HG03097 (cell line): ENCODE measurements around the gene MRPS7.

ENCODE experiments used
- ATAC-seq: cut with Tn5 transposase; IDR thresholded peaks from one replicate; pipeline ENCODE4 v1.9.1; 2021; ENCODE audit not compliant: unreplicated experiment, low FRiP score

MRPS7 gene

DNA sequence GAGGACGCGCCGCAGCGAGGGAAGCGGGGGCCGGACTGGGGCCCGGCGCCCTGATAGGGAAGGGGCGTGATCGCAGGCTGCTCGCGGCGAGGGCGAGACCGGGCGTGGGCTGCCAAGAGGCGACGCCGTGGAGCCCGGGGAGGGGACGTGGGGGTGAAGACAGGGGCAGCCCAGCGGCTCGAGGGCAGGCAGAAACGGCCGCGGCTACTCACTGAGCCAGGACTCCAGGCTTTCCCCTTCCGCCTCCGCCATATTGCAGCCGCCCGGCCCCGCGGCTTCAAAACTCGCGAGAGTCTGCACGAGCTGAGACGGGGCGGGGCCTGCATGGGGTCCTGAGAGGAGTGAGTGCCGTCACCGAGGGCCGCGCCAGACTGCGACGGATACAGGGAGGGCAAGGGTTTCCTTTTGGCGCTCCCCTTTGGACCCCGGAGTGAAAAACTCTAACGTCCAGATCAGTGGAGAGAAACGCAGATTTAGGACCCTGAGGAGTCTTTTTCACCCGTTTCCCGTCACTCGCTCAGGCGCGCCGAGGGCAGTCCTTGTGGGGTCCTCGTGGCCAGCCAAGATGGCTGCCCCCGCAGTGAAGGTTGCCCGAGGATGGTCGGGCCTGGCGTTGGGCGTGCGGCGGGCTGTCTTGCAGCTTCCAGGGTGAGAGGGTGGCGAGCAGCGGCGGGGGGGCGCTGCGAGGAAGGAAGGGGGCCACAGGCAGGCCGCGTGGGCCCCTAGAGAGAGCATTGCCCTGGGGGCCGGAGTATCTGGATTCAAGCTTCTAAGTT, at the start of gene MRPS7, which contains the start of gene GGA3:
Gene MRPS7 (plus strand): TSS at position 544 of the 776 bp plus-strand sequence. CDS start 22 bp downstream, at position 566.
Gene GGA3 (minus strand): TSS at position 271 of the 776 bp plus-strand sequence. CDS start 19 bp downstream, at position 252.
- peak; percentile 75 for ATAC-seq

DNA sequence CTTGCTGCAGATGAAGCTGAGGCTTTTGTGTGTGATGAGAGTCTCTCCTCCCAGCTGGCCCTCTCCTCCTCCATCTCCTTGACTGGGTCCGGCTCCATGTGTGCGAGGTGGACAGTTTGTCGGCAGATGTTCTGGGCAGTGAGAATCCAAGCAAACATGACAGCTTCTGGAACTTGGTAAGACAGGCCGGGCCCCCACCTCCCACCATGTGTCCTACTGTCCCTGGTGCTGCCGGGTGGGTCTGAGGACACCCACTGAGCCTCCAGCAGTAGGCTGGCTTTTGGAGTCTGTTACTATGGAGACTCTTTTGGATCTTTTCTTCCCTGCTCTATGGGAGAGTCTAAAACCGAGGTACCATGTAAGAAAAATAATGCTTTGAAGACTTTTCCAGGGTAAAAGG, 43.5 kb upstream of the MRPS7 start:
- ATAC-seq = no peak

DNA sequence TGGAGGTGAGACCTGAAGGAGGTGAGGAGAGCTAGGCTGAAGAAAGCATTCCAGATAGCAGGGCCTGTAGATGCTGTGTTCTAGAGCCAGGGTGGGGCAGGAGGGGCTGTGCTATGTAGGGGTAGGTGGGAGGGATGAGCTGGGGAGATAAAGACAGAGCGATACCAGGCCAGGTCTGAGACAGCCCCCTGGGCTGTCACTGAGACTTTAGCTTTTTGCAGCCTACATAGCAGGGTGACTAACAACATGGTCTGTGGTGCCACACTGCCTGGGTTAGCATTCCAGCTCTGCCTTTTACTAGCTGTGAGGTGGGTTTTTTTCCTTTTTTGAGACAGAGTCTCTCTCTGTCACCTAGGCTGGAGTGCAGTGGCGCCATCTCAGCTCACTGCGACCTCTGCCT, 41.9 kb upstream of the MRPS7 start:
- ATAC-seq = no peak

DNA sequence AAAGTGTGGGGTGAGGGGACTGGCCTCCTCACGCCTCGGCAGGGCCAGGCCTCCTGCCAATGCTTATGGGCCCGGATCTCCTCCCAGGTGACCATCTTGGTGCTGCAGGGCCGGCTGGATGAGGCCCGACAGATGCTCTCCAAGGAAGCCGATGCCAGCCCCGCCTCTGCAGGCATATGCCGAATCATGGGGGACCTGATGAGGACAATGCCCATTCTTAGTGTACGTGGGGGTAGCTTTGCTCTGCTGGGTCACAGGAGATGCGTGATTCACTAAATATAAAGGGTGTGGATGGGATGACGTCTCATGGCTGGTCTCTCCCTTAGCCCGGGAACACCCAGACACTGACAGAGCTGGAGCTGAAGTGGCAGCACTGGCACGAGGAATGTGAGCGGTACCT, 36.7 kb upstream of the MRPS7 start:
- ATAC-seq = no peak

DNA sequence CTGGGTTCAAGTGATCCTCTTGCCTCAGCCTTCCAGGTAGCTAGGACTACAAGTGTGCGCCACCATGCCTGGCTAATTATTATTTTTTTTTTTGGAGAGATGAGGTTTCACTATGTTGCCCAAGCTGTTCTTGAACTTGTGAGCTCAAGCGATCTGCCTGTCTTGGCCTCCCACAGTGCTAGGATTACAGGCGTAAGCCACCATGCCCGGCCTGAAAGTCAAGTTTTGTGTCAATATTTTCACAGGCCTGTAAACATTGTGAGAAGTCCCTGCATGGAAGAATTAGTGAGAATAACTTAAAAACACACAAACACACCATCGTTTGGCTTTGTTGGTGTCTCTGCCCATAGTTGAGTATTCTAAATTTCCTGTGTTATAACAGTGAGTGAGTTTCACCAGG, 34.0 kb upstream of the MRPS7 start:
- no peak for ATAC-seq

DNA sequence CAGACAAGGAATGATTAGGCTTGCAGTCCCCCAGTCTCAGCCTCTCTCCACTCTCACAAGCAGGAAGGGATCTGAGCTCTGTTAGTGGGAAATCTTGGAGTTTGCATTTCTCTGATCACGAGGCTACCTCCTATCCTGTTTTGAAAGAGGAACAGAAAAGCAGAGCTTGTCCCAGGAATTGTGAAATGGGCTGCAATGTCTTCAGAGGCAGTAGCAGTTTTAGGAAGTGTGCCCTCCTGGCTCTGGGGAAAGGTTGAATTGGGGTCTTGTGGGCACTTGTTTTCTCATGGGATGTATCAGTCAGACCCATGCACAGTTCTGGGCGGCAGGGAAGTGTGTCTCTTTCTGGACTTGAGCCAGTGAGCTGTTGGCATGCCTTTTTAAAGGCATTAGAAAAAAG, 33.4 kb upstream of the MRPS7 start:
- ATAC-seq = no peak

DNA sequence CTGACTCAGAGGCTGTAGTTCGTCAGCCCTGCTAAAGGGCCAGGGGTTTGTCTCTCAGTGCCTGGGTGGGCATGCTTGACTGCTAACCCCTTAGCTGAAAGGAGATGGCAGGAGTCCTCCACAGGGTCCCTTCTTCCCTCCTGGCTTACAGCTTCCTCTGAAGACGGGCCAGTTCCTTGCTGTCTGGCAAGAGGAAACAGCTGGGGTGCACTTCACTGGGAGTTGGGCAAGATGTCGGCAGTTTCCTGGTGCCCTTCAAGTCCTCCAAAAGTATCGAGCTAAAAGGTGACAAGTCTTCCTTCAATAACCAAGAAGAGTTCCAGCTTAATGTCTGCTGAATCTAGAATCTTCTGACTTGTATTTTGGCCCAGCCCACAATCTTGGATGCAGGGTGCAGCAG, 32.8 kb upstream of the MRPS7 start:
- no peak for ATAC-seq

DNA sequence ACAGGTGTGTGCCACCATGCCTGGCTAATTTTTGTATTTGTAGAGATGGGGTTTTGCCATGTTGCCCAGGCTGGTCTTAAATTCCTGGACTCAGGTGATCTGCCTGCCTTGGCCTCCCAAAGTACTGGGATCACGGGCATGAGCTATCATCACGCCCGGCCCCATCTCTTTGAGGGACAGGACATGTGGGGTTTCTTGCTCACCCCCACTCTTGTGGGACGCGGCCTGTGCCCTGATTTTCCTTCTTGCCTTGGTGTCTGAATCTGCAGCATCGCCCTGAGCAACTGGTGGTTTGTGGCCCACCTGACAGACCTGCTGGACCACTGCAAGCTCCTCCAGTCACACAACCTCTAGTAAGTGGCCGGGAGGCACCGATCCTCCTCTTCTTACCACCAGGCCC, 30.6 kb upstream of the MRPS7 start:
- ATAC-seq = no peak

DNA sequence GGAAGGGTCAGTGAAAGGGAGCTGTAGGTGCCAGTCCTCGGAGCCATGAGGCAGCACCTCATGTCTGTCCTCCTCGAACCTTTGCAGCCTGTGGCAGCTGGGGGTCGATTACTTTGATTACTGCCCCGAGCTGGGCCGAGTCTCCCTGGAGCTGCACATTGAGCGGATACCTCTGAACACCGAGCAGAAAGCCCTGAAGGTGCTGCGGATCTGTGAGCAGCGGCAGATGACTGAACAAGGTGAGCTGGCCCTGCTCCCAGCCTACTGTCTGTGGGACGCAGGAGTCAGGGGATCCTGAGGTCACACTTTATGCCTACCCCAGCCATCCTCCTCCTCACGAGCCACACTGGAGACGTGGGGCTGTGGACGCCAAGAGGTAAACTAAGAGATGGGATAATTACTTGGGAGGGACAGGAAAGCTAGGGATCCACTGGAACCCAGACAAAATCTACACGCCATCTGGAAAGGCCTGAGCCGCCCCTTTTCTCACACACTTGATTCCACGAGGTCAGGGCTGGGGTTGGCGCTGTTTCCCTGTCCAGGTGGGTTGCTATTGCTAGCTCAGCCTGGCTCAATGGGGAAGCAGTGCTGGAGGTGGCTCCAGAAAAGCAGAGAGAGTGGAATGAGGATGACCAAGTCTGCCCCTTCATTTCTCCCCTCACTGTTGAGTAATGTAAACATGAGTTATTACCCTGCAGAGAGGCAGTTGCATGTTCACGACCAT, 29.8 kb upstream of the MRPS7 start:
- no peak for ATAC-seq

DNA sequence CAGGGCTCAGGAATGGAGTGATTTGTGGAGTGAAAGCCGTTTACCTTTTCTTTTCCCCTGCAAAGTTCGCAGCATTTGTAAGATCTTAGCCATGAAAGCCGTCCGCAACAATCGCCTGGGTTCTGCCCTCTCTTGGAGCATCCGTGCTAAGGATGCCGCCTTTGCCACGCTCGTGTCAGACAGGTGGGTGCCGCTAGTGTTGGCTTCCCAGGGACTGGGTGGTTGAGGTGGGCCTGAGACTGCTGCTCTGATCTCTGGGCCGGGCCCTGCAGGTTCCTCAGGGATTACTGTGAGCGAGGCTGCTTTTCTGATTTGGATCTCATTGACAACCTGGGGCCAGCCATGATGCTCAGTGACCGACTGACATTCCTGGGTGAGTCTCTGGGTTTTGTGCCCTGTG, 28.9 kb upstream of the MRPS7 start:
- ATAC-seq = no peak

DNA sequence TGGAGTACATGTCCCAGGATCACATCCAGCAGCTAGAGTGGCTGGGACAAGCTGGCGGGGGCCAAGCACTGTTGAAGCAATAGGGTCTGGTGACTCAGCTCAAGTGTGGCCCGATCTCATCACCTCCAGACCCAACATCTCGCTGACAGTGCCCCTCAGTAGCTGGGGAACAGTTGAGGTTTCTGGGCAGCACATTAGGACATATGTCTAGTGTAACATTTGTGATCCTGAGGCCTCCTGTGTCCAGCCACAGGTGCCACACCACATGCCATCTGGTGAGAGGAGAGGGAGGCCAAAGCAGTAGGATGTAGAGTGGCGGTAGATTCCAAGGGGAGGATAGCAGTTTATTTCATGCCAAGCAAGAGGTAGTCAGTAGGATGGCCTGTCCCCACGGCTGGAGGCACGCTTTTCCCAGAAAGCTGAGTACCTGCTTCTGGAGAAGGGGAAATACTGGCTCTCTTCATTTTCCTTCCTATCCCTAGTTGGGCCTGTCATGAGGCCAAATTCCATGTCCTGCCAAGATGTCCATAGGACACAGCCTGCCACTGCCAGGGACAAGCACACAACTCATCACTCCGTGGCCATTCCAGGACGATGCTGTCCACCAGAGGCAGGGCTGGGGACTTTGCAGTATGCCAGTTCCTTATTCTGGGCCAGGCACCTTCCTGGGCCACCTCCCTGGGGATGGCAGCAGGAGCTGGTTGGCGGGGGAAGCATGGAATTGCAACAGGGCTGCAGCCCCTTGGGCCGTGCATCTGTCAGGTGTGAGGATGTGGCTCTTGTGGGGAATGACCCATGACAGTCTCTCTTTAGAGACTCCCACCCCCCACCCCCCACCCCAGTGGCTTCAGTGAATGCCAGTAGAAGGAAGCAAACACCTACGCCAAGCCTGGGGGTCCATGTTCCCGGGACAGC, 24.3 kb upstream of the MRPS7 start:
- ATAC-seq = no peak

DNA sequence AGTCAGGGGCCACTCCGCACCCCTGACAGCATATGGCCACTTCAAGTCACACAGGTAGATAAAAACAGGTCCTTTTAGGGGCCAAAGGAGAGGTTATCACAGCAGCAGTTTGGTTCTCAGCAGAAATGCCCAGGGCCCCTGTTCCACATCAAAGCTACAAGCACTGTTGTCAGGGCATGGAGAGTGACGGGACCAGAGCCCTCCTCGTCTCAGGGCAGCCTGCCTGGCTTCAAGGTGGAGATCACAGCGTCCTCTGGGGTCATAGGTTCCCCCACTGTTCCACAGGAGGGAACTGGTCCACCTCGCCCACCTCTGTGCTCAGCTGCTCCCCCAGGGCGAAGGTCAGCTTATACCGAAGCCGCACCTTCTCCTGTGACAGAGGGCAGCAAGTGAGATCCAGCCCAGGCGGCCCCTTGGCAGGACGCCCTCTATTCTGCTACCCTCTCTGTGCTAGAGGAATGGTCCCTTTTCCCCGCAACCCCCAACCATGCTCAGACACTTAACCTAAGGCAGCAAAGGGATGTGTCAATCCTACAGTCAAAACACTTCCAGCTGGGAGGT, 23.6 kb upstream of the MRPS7 start:
- ATAC-seq = no peak

DNA sequence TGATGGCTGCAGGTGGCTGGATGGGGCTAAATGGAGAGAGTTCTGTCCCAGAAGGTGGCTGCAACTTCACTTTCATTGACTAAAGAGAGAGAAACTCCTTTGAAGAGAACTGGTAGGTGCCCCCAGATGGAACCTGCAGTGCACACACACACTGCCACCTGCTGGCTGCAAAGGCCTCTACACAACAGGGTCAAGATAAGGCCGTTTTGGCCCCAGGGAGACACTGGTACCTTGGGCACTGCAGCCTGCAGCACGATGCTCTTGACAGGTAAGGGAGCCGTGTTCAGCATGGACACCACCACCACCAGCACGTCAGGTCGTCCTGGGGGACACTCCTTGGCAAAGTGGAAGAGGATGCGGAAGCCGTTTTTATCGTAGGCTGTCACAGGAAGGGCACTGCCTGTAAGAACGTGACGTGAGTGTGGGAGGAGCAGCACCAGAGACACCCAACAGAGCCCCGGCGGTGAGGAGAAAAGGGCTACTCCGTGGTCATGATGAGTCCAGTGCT, 22.9 kb upstream of the MRPS7 start:
- ATAC-seq = peak; percentile 48

DNA sequence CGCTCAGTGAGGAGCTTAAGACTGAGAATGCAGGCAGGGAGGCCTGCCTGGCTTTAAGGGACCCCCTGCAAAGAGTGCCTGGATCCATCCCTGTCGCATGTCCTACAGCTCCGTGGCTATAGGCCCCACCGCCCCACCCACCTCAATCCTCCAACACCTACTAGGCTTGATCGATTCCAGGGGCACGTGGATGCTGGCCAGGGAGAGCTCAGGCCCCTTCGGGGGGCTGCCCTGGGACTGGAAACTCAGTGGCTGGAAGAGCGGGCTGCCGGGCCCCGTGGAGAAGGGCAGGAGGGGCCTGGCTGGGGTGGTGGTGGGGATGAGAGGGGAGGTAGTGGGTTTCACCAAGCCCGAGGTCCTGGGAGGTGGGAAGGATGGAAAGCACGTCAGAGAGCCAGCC, 22.5 kb upstream of the MRPS7 start:
- no peak for ATAC-seq

DNA sequence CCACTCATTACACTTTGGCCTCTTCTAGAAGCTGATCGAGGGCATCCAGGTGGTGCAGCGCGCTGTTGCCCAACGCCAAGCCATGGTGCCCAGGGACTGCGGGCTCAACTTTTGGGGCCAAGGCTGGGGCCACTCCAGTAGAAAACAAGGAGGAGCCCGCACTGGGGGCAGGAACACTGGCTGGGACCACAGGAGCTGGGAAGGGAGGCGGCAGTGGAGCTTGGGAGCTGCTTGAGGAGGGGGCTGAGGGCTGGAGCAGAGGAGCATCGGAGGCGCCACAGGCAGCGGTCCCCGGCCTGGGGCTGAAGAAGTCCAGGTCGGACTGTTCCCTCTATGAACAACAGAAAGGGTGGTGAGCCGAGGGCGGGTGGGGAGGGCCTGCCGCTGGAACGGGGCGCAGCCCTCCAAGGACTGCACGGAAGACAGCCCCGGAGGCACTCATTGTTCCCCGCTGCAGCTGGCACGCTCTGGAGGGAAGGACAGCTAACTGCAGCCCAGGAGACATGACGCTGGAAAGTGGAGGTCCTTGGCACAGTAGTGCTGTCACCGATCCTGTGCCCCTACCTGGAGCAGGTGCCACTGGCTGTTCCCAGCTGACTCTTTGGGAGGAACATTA, 21.8 kb upstream of the MRPS7 start:
- no peak for ATAC-seq

DNA sequence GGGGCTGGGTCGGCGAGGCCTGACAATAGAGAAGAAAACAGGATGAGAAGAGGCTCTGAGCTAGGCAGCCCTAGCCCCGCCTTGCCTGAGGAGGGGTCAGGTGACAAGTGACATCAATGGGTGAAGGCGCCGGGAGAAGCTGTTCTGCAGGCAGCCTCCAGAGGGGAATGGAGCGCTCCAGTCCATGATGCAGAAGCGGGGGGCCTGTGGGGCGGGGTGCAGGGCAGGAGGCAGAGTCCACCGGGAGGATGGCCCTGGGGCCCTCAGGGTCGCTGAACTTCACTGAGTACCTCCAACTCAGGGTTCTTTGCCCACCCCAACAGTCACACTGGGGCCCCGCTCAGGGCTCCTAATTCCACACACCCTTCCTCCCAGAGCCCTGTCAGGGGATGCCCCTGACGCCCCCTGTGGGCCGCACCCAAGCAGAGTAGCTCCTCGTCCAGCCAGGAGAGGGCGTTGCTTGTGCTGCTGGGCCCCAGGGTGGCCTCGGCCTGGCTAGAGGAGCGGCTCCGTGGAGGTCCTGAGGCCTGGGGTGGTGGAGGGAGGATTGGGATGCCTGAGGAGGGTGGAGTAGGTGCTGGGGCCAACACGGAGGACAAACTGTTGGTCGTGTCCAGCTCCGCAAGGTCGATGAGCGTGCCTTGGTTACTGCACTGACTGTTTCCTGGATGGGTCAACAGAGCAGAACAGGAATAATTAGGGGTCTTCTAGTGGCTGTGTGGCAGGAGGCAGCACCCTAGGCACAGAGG, 21.1 kb upstream of the MRPS7 start:
- no peak for ATAC-seq

DNA sequence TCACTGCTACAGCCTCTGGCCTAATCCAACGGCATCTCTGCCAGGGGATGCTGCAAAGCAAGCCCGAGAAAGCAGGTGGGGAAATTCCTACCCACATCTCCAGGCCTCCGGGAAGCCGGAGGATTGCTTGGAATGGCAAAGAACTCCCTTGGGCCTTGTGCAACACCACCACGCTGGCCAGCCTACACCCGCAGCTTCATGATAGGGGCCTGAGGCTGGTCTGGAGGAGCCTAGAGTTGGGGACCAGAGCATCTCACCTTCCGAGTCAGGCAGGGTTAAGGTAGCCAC, 20.6 kb upstream of the MRPS7 start:
- no peak for ATAC-seq

DNA sequence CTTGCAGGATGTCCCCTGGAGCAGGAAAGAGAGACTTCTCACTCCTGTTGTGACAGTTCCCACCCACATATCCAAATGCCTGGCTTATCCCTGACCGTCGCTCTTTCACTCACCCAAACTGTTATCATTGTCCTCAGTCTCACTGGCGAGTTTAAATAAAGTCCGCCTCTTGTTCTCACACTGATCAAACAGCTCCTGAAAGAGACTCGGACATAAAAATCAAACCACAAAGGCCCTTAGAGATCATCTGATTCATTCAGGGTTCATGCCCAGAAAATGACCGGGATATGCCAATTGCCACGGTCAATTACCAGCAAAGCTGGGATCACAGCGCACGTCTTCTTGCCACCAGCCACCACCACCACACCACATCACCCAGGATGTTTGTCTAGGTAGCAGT, 20.2 kb upstream of the MRPS7 start:
- ATAC-seq = no peak

DNA sequence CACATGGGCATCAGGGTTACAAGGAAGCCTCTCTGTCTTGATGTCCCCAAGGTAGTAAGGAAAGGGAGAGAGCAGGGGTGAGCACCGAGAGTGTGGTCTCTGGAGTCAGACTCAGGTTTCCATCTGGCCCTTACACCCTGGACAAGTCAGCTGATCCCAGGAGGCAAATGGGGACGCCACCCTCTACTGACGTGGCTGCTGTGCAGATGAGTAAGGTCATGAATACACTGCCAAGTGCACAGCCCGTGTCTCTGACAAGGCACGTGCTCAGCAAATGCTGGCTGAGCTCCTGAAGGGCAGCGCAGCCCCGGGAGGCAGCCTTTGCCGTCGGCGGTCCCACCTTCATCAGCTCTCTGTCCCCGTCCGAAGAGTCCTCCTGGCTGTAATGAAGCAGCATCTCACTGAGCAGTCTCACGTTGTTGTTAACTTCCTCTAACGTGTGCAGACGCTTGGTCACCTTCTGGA, 19.7 kb upstream of the MRPS7 start:
- no peak for ATAC-seq
